ENCODE data around the gene MTUS2. TPM values are rescaled to one million over a fixed set of nuclear protein-coding genes. Genes with fewer than 3 reads are reported as not detected.

Gene MTUS2
- total and polyA plus RNA-seq, 2 of the 8 experiments (the other 6 are each of a cell fraction or from before 2014, with no cell fraction given), result 0.18 to 0.80 TPM

DNA sequence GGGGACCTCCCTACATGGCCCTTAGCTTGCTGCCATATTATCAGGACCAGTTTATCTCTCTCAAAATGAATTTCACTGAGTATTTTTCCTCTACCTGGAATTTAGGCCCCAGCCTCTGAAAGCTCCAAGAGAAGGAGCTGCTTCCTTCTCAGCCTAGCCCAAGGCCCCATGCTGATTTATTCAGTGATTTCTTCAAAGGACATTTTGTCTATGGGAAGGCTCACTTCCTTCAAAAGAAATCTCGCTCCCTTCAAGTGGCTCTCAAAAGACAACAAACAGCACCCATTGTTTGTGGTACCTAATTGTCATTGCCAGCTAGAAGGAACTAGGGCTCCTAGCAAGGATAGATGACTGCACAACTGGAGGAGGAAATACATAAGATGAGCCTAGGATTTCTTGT is 602.9 kb downstream of the MTUS2 start:
- TF ChIP-seq NANOG (IDR thresholded peaks at IDR 0.05; ENCODE audit: insufficient read depth, low read depth, low read length, poor library complexity, severe bottlenecking) (peak; percentile 9), HDAC6 (IDR thresholded peaks at IDR 0.05; ENCODE audit: low read depth, low read length) (no peak)
- WGBS, 2 experiments (ENCODE audit: extremely low coverage in 1 of 2, insufficient coverage in 1 of 2, insufficient read length in 1 of 2, insufficient replicate concordance in 2 of 2, low coverage in 1 of 2, low lambda C conversion rate in 2 of 2, missing lambda C conversion rate in 1 of 2), result 75% methylated on average over 1 of the region's 1 CpG; no CpG with 5 or more reads in 1 of the 2 experiments
- Histone ChIP-seq H3K23ac (ENCODE audit: insufficient read length) (no peak overlapping the region), H3K4ac (replicated peaks; ENCODE audit: insufficient read length, low read depth, low read length) (no peak overlapping the region), H3K14ac (ENCODE audit: insufficient read length) (no peak overlapping the region), H3K56ac (replicated peaks; ENCODE audit: insufficient read length, low read depth, low read length) (no peak overlapping the region), H3K79me1 (ENCODE audit: low read depth, low read length) (no peaks in the 10 kb centered on the region), H2AK5ac (ENCODE audit: low read depth, low read length) (no peak overlapping the region), H3K4me1 (replicated peaks in 1 of 4; ENCODE audit: control insufficient read depth in 3 of 4, insufficient read depth in 4 of 4, low read length in 3 of 4) (0 out of 7 replicates have a peak, but pooled peaks cover 0 to 3% (median 0%) of the 10 kb centered on the region in 4 experiments), H4K5ac (ENCODE audit: insufficient read length, low read depth, low read length) (no peak overlapping the region), H2BK15ac (ENCODE audit: low read length) (no peak overlapping the region), H3K9me3 (ENCODE audit: insufficient read depth in 2 of 2, low read depth in 1 of 2, low read length in 1 of 2) (no peaks in the 10 kb centered on the region), H3K9ac (replicated peaks in 1 of 4; ENCODE audit: extremely low read depth in 1 of 4, low read depth in 3 of 4, low read length in 3 of 4) (no peak overlapping the region), H3K4me2 (ENCODE audit: insufficient read depth in 1 of 2, low read depth in 2 of 2, low read length in 2 of 2) (no peak overlapping the region), H4K8ac (ENCODE audit: extremely low read depth, insufficient read depth, low read length) (no peak overlapping the region), H3K18ac (ENCODE audit: extremely low read depth, low read length) (no peak overlapping the region), H2BK120ac (replicated peaks; ENCODE audit: low read depth, low read length) (no peak overlapping the region), H3K27ac (ENCODE audit: low read depth, low read length) (no peak overlapping the region), H2BK20ac (ENCODE audit: low read length) (no peak overlapping the region), H2AFZ (ENCODE audit: low read length) (no peak overlapping the region), H2BK5ac (ENCODE audit: low read depth, low read length) (no peak overlapping the region), H3K27me3 (replicated peaks in 1 of 4; ENCODE audit: control insufficient read depth in 3 of 4, extremely low read depth in 1 of 4, insufficient read depth in 3 of 4, low read length in 3 of 4) (no peaks in the 10 kb centered on the region), H3K23me2 (ENCODE audit: low read depth, low read length) (no peaks in the 10 kb centered on the region), H3K79me2 (ENCODE audit: control insufficient read depth in 1 of 2, insufficient read depth in 2 of 2, low read length in 2 of 2) (no peaks in the 10 kb centered on the region), H4K20me1 (replicated peaks in 1 of 2; ENCODE audit: control insufficient read depth in 1 of 2, insufficient read depth in 2 of 2, low read length in 2 of 2) (no peaks in the 10 kb centered on the region), H2BK12ac (ENCODE audit: low read depth, low read length) (no peak overlapping the region), H3K4me3 (ENCODE audit: extremely low read depth in 1 of 4, insufficient read depth in 2 of 4, low read depth in 3 of 4, low read length in 4 of 4) (no peak overlapping the region), H3K36me3 (ENCODE audit: control insufficient read depth in 2 of 4, insufficient read depth in 4 of 4, low read length in 3 of 4) (no peaks in the 10 kb centered on the region), H4K91ac (replicated peaks; ENCODE audit: insufficient read length, low read length) (no peak overlapping the region)
- CTCF ChIA-PET (ENCODE audit: partially characterized antibody), result interaction anchor here (1.0 kb wide), 1 partner anchor 12 kb away, joined by 3 read pairs; no protein-coding TSS in a partner anchor
- FAIRE-seq (peak; percentile 81), DNase-seq (ENCODE audit: low read depth in 1 of 2, low spot score in 2 of 2) (no peak)
- POLR2A ChIA-PET (ENCODE audit: partially characterized antibody), result no interaction called here
